Breast epithelium (tissue), 4 donors: ENCODE results near the gene FHAD1. TPM values are rescaled to one million over a fixed set of nuclear protein-coding genes. Genes with fewer than 3 reads are reported as not detected.

ENCODE experiments used
- DNase-seq, 2 donors: peaks; one replicate each; pipeline ENCODE4 v3.0.0-alpha.2; 2019; ENCODE audit warnings: low spot score in 2 of 2
- H3K27ac ChIP-seq, 2 donors: fragments of 200-600 bp; sonication (generic) in 1 of 2; one replicate each; pipeline ENCODE4 v1.5.1; 2016 to 2019; ENCODE audit warnings: mild to moderate bottlenecking in 1 of 2
- H3K27me3 ChIP-seq, 2 donors: fragments of 200-600 bp; sonication (generic) in 1 of 2; one replicate each; pipeline versions ENCODE4 v1.5.1 to v1.6.0; 2017 to 2019; ENCODE audit warnings: control low read depth in 1 of 2, mild to moderate bottlenecking in 1 of 2
- H3K36me3 ChIP-seq: fragments of 200-600 bp; one replicate; pipeline ENCODE4 v1.5.1; 2019
- H3K4me1 ChIP-seq, 2 donors: fragments of 200-600 bp; sonication (generic); one replicate each; pipeline ENCODE4 v1.5.1; 2016 to 2019; ENCODE audit warnings: control low read depth in 1 of 2
- H3K4me3 ChIP-seq, 3 donors: fragments of 200-600 bp; sonication (generic); 1 replicate in 2 of 3; 2 replicates in 1 of 3; pipeline ENCODE4 v1.5.1; 2016 to 2019; ENCODE audit warnings: mild to moderate bottlenecking in 3 of 3, moderate library complexity in 2 of 3
- H3K9me3 ChIP-seq, 2 donors: fragments of 200-600 bp; sonication (generic) in 1 of 2; one replicate each; pipeline ENCODE4 v1.5.1; 2016 to 2019; ENCODE audit warnings: control low read depth in 1 of 2
- CTCF ChIP-seq, 3 donors: fragments of 450-650 bp; IDR thresholded peaks; one replicate each; pipeline ENCODE4 v1.5.1; 2016 to 2017; ENCODE audit warnings: antibody characterized with exemption in 3 of 3, mild to moderate bottlenecking in 3 of 3, moderate library complexity in 3 of 3
- POLR2A ChIP-seq: fragments of 450-650 bp; IDR thresholded peaks from one replicate; pipeline ENCODE4 v1.6.1; 2016; ENCODE audit warnings: antibody characterized with exemption, mild to moderate bottlenecking, moderate library complexity
- POLR2AphosphoS5 ChIP-seq, 3 donors: sonication (generic); formaldehyde crosslinking; IDR thresholded peaks; one replicate each; pipeline ENCODE4 v1.6.1; 2017; ENCODE audit warnings: antibody characterized with exemption in 3 of 3
- intact Hi-C: fragments of 100-400 bp; cut with DNase I; formaldehyde crosslinking; loops from one replicate; pipeline ENCODE4 v1.15.1; 2023; ENCODE audit warnings: low total_unique reads
- total RNA-seq, 3 donors: library from RNA; depleted of rRNA; stranded (reverse); fragments of >200 nt; gene quantifications; one replicate each; pipeline ENCODE4 v1.1.0, GENCODE V29; 2016

FHAD1 gene
- total RNA-seq, 3 donors from 2014 or later, result 1.0 to 2.3 TPM; not detected in 1

- intact Hi-C loops, result loop anchor here (10.0 kb wide), 1 partner anchor 163 kb away; no protein-coding TSS in a partner anchor
- no peak for DNase-seq
- TF ChIP-seq POLR2AphosphoS5 (IDR thresholded peaks at IDR 0.05) (no peak), POLR2A (no peak), CTCF (IDR thresholded peaks at IDR 0.05) (no peak)
- Histone ChIP-seq H3K27ac (no peak overlapping the region), H3K9me3 (no peaks in the 10 kb centered on the region), H3K4me1 (no peaks in the 10 kb centered on the region), H3K27me3 (no peaks in the 10 kb centered on the region), H3K36me3 (no peaks in the 10 kb centered on the region), H3K4me3 (no peak overlapping the region)
These were observed 40.3 kb downstream of the FHAD1 start for GRCh38 chr1:15287035-15287979.

DNA sequence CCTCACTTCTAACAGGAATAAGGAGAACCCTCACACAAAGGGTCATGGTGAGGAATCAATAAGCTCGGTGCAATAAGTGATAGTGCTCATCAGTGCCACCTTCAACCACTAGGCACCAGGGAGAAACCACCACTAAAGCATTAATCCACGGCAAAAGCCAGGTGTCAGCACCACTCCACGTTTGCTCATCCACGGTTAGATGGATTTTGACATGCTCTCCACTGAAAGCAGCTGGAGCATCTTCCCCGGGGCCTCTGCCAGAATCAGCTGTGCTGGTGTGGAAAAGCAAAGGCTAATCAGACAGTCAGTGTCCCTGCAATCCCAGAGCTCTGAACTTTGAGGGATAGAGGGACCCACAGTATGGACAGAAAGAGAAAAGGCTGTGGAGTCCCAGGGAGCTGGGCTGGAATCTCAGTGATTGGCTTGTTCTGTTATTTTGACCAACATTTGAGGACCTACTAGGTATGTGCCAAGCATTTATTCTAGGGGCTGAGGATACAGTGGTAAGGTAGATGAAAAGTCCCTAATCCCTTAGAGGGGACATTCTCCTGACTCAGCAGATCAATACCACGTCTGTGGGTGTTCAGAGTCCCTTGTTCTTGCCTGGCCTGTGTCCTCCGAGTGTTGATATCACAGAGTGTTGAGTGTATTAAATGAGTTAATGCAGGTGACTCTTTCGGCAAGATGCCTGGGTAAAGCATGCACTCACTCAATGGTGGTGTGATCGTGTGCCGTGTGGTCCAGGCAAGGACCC lies 41.3 kb downstream of the FHAD1 start:
- no peak for DNase-seq
- intact Hi-C loops, result loop anchor here (10.0 kb wide), 1 partner anchor 164 kb away; no protein-coding TSS in a partner anchor
- TF ChIP-seq POLR2AphosphoS5 (IDR thresholded peaks at IDR 0.05) (no peak), CTCF (IDR thresholded peaks at IDR 0.05) (no peak), POLR2A (no peak)
- no peak overlapping the region for H3K4me3 ChIP-seq
- no peaks in the 10 kb centered on the region for H3K4me1 ChIP-seq
- H3K27ac ChIP-seq, result no peak overlapping the region
- no peaks in the 10 kb centered on the region for H3K9me3 ChIP-seq
- no peaks in the 10 kb centered on the region for H3K27me3 ChIP-seq
- H3K36me3 ChIP-seq, result no peaks in the 10 kb centered on the region

GRCh38 chr1:15289251-15289651 lies 42.2 kb downstream of the FHAD1 start:
- no peaks in the 10 kb centered on the region for H3K9me3 ChIP-seq
- no peak for TF ChIP-seq POLR2AphosphoS5 (IDR thresholded peaks at IDR 0.05)
- TF ChIP-seq CTCF (IDR thresholded peaks at IDR 0.05), result no peak
- H3K27ac ChIP-seq, result no peak overlapping the region
- no peaks in the 10 kb centered on the region for H3K27me3 ChIP-seq
- no peak overlapping the region for H3K4me3 ChIP-seq
- no peak for DNase-seq
- no peaks in the 10 kb centered on the region for H3K4me1 ChIP-seq
- intact Hi-C loops, result loop anchor here (10.0 kb wide), 1 partner anchor 164 kb away; no protein-coding TSS in a partner anchor
- no peaks in the 10 kb centered on the region for H3K36me3 ChIP-seq

GRCh38 chr1:15290382-15290781 lies 43.4 kb downstream of the FHAD1 start:
- no peak for TF ChIP-seq POLR2A
- TF ChIP-seq POLR2AphosphoS5 (IDR thresholded peaks at IDR 0.05), result no peak
- TF ChIP-seq CTCF (IDR thresholded peaks at IDR 0.05), result no peak
- no peak overlapping the region for H3K4me3 ChIP-seq
- no peaks in the 10 kb centered on the region for H3K27me3 ChIP-seq
- no peaks in the 10 kb centered on the region for H3K9me3 ChIP-seq
- intact Hi-C loops, result no loop called here
- no peak overlapping the region for H3K27ac ChIP-seq
- H3K36me3 ChIP-seq, result no peaks in the 10 kb centered on the region
- H3K4me1 ChIP-seq, result no peaks in the 10 kb centered on the region
- DNase-seq, result no peak

DNA sequence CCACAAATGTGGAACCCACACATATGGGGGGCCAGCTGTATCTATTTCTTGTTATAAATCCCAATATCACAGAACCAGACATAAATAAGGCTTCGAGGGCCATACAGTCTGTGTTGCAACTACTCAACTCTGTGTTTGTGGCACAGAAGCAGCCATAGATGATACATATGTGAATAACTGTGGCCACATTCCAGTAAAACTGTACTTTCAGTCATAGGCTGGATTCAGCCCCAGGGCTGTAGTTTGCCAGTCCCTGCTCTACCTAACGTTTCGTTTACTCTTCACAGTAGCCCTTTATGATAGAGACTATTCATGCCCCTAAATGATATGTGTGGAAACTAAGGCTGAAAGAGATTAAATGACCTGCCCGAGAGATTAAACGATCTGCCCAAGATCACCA lies 48.7 kb downstream of the FHAD1 start:
- Histone ChIP-seq H3K4me3 (no peak overlapping the region), H3K27ac (no peak overlapping the region), H3K9me3 (no peaks in the 10 kb centered on the region), H3K4me1 (no peaks in the 10 kb centered on the region), H3K27me3 (no peaks in the 10 kb centered on the region), H3K36me3 (no peaks in the 10 kb centered on the region)
- intact Hi-C loops, result no loop called here
- TF ChIP-seq CTCF (IDR thresholded peaks at IDR 0.05), result no peak
- no peak for TF ChIP-seq POLR2A
- no peak for TF ChIP-seq POLR2AphosphoS5 (IDR thresholded peaks at IDR 0.05)
- DNase-seq, result no peak
